GM13976 (cell line): ENCODE measurements around the gene TBC1D4.
"Not testable (repeated sequence)": the region's sequence is repeated elsewhere in the genome, so short reads cannot be mapped to it uniquely, and the experiment has no call there.

Source experiments
- DNase-seq: peaks from one replicate; pipeline ENCODE4 v3.0.0; 2012; ENCODE audit warnings: low spot score
- CTCF ChIP-seq: IDR thresholded peaks from 2 replicates; pipeline ENCODE4 v1.5.1; 2012; ENCODE audit warnings: borderline replicate concordance, mild to moderate bottlenecking; ENCODE audit not compliant: insufficient read depth; ENCODE audit errors: extremely low read depth, missing control alignments, control extremely low read depth
- in situ Hi-C: fragments of 300-500 bp; cut with MboI; formaldehyde crosslinking; loops from one replicate; pipeline ENCODE4 v1.12.0; 2022; ENCODE audit warnings: low sequenced_read_pairs, mixed read lengths, inconsistent platforms; ENCODE audit not compliant: unreplicated experiment

The TBC1D4 gene

DNA sequence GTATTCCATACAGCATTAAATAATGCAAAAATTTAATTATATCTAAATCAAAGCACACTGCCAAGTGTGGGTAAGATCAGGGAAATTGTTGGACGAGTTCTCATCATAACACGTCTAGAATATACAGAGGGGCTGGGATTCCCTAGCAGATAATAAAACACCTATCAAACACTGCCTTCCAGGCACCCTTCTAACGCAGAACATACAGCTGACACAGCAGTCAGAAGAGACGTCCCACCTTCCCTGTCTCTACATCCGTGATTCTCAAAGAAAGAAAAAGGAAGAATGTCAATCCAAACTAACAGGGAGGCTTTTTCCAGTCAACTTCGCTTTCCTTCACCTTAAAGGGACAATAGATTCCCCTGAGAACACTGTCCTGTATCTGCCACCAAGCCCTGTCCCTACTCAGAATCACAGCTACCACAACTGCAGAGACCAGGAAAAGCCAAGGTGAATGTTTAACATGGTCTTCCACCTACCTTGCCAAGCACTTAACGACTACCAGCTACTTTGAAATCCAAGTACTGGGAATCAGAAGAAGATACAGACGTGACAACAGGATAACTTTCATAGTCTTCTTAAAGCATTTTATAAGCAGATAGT, 38.5 kb downstream of the TBC1D4 start:
- no peak for DNase-seq
- in situ Hi-C loops, result no loop called here
- TF ChIP-seq CTCF, result no peak

DNA sequence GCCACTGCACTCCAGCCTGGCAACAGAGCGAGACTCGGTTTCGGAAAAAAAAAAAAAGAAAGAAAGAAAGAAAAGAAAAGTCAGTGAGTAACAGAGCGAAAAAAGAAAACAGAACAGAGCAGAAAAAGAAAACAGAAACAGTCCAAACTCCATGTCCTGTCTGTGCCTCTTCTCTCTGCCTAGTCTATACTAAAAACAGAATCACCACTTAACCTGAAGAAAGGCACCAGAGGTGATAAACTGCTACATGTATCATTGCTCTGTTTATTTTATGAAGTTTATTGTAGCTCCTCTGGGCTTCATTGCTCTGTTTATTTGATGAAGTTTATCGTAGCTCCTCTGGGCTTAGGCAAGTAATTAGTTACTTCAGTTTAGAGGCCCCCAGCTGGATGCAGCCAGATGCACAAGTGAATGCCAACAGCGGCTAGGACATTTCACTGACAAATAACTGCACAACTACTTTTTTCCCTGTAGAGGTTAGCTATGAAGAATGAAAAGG, 39.2 kb downstream of the TBC1D4 start:
- no peak for DNase-seq
- no peak for TF ChIP-seq CTCF
- in situ Hi-C loops, result no loop called here

DNA sequence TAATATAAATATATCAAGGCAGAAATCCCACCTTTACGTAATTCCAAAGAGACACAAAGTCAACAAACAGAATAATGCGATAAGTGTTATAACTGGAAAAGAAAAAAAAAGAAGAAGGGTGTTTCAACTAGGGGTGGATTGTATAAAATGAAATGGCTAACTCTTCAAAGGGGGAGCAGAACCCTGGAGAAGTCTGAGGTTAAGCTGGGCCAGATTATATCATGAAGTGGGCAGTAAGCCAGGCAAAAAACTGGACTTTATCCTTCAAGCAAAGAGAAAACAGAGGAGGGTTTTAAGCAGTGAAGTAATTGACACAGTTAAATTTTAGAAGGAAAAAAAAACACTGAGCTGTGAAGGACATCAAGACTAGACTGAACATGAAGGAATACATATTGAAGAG, 41.9 kb downstream of the TBC1D4 start:
- no peak for TF ChIP-seq CTCF
- DNase-seq, result no peak
- in situ Hi-C loops, result no loop called here

DNA sequence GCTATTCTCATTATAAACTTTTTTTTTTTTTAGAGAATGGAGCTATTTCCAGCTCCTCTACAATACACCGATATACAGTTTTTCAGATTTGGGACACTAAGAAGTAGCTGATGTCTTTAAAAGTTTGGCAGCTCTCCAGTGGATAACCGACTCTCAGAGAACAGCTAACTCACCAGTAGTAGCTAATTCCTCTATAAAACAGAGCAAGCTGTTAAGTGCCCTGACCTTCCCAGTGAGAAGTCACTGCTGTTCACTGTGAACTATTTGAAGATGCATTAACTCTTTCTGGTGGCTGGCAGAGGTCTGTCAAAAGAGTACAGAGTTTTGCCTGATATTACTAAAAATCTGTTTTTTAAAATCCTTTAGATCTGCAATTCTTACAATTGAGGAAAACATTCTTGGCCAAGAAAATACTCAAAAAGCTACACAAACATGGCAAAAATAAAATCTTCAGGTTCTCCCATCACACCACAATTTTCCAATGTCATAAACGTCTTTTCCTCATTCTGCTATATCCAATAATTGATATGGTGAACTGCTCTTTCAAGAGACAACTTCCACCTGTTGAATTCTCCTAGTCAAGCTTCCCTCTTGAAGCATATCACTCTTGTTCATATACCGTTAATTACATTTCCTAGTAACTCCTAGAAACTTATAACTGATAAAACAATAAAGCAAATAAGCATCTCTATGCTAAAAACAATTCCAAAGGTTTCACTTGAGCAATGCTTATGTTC, 44.2 kb downstream of the TBC1D4 start:
- in situ Hi-C loops, result no loop called here
- no peak for DNase-seq
- TF ChIP-seq CTCF, result no peak

DNA sequence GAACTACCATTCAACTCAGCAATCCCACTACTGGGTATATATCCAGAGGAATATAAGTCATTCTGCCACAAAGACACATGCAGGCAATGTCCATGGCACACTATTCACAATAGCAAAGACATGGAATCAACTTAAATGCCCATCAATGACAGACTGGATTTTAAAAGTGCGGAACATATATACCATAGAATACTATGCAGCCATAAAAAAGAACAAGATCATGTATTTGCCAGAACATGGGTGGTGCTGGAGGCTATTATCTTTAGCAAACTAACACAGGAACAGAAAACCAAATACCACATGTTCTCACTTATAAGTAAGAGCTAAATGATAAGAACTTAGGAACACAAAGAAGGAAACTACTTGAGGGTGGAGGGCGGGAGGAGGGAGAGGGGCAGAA, 47.8 kb downstream of the TBC1D4 start:
- DNase-seq, in situ Hi-C loops: not testable (repeated sequence)

GRCh38 chr13:75432811-75433244, 49.1 kb downstream of the TBC1D4 start:
- in situ Hi-C loops, result no loop called here
- no peak for TF ChIP-seq CTCF
- no peak for DNase-seq

DNA sequence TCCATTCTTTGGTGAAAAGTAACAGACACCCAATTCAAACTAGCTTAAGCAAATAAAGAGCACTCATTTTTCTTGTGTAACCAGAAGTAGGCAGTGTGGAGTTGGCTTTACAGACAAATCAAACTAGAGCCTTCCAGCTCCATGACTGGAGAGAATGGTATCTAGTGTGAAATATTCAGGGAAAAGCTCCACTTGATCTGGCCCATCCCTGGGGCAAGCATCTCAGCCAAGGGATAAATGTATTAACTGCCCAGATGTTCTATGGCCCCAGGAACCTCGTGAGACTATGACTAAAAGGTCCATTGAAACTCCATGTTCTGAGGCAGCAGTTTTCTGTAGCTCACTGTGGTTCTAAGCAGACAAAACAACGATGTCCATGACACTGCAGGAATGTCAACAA, 49.9 kb downstream of the TBC1D4 start:
- in situ Hi-C loops, result no loop called here
- TF ChIP-seq CTCF, result no peak
- no peak for DNase-seq
